HG03039 (cell line): Measurements from ENCODE around the gene FGL2.
"Not testable (repeated sequence)": the region's sequence is repeated elsewhere in the genome, so short reads cannot be mapped to it uniquely, and the experiment has no call there.

Source experiments
- ATAC-seq: cut with Tn5 transposase; IDR thresholded peaks from one replicate; pipeline ENCODE4 v1.9.1; 2021; ENCODE audit warnings: mild to moderate bottlenecking, moderate library complexity; ENCODE audit not compliant: unreplicated experiment

Gene FGL2

GRCh38 chr7:77217474-77218185 is 18.0 kb upstream of the FGL2 start:
- no peak for ATAC-seq

GRCh38 chr7:77216181-77216845 is 16.7 kb upstream of the FGL2 start:
- no peak for ATAC-seq

- ATAC-seq = no peak
Observed at GRCh38 chr7:77209479-77210139, 10.0 kb upstream of the FGL2 start.

- no peak for ATAC-seq
Observed at GRCh38 chr7:77208416-77208815, 8.8 kb upstream of the FGL2 start.

- ATAC-seq = no peak
Observed at GRCh38 chr7:77205706-77206105, 6.1 kb upstream of the FGL2 start.

GRCh38 chr7:77202481-77202976 is 2.9 kb upstream of the FGL2 start:
- ATAC-seq = peak; percentile 93

- ATAC-seq = no peak
Observed at GRCh38 chr7:77200542-77200941, 923 bp upstream of the FGL2 start.

GRCh38 chr7:77197141-77197540 is 2.5 kb downstream of the FGL2 start:
- ATAC-seq = no peak

GRCh38 chr7:77188731-77189437 is 10.7 kb downstream of the FGL2 start:
- ATAC-seq = no peak

- ATAC-seq = no peak
Observed at GRCh38 chr7:77185866-77186265, 13.8 kb downstream of the FGL2 start.

GRCh38 chr7:77184990-77185389 is 14.6 kb downstream of the FGL2 start:
- ATAC-seq = no peak

- ATAC-seq = no peak
Observed at GRCh38 chr7:77184463-77184862, 15.2 kb downstream of the FGL2 start.

GRCh38 chr7:77182261-77182660 is 17.4 kb downstream of the FGL2 start:
- ATAC-seq = no peak

- ATAC-seq = no peak
Observed at GRCh38 chr7:77181734-77182133, 17.9 kb downstream of the FGL2 start.

- ATAC-seq = no peak
Observed at GRCh38 chr7:77181015-77181595, 18.5 kb downstream of the FGL2 start.

- not testable (repeated sequence) for ATAC-seq
Observed at GRCh38 chr7:77178024-77178423, 21.6 kb downstream of the FGL2 start.

GRCh38 chr7:77177321-77177904 is 22.2 kb downstream of the FGL2 start:
- not testable (repeated sequence) for ATAC-seq

GRCh38 chr7:77175274-77175800 is 24.3 kb downstream of the FGL2 start:
- ATAC-seq = not testable (repeated sequence)

- not testable (repeated sequence) for ATAC-seq
Observed at GRCh38 chr7:77174418-77174817, 25.2 kb downstream of the FGL2 start.
